NCI-H524 (cell line): ENCODE results near the gene LDLRAD4.
A peak's percentile ranks its signal among the peaks of the same experiment; 100 is the strongest.

Experiments used
- DNase-seq, 2 experiments: peaks; one replicate each; lab custom pipeline; 2025; lab: John Stamatoyannopoulos, UW

Gene LDLRAD4

GRCh38 chr18:13284330-13285027 lies 65.9 kb downstream of the LDLRAD4 start:
- DNase-seq: peak; percentile 64 to 78

DNA sequence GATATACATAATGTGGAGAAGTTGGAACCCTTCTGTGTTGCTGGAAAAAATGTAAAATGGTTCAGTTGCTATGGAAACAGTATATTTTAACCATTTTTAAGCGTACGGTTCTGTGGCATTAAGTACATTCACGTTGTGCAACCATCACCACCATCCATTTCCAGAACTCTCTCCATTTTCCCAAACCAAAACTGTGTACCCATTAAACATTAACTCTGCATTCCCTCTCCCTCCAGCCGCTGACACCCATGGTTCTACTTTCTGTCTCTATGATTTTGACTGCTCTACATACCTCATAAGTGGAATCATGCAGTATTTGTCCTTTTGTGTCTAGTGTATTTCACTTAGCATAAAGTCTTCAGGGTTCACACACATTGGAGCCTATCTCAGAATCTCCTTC lies 67.3 kb downstream of the LDLRAD4 start:
- no peak for DNase-seq

- DNase-seq: no peak
These were observed 68.0 kb downstream of the LDLRAD4 start for GRCh38 chr18:13286456-13287125.

DNA sequence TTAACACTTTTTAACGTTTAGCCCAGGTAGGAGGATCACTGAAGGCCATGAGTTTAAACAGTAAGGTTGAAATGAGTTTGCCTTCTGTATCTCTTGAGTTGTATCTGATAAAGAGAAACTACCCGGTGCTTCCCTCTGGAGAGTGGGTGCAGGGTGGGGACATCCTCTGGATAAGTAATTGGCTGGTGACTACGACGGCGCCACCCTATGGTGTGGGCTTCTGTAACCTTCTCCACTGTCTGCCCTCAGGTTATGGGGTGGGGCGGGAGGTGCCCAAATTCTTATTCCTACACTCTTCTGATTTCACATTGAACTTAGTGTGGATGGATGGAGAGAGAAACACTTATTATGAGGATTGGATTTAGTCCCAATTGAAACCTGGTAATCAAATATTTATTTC lies 68.8 kb downstream of the LDLRAD4 start:
- DNase-seq: no peak

DNA sequence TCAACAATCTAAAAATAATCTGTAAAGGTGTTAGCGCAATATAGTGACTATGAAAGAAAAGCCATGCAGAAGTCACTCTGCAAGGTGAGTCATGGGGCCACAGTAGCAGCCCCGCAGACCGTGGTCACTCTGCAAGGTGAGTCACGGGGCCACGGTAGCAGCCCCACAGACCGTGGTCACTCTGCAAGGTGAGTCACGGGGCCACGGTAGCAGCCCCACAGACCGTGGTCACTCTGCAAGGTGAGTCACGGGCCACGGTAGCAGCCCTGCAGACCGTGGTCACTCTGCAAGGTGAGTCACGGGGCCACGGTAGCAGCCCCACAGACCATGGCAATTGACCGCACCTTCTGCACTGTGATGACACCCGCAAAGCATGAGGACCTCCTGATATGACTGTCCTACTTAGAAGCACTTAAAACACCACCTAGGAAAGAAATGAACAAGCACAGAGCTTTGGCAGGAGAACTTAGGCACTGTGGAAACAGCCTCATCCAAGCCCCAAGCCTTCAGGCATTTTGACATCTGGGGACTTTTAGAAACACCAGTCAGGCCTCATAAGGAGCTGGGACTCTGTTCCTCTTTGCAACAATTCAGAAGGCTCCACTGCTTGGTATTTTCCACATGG lies 70.1 kb downstream of the LDLRAD4 start:
- no peak for DNase-seq

- no peak for DNase-seq
These were observed 71.1 kb downstream of the LDLRAD4 start for GRCh38 chr18:13289481-13290205.

DNA sequence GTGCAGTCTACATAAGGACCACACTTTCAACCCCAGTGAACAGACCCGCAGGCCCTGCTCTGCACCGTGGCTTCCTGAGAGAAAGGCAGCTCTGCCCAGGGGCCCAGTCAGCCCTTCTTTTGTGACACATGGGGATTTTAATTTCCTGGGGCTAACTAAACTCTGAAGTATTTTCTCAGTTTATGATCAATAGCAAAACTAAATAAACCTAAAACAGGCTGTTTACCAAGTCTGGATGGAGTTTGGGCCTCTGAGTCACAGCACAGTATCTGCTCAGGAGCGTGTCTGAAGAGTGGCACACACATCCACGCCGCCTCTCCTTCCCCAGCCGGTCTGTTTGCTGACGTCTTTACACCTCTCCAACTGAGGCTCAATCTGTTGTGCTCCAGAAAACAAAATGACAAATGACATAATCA lies 72.3 kb downstream of the LDLRAD4 start:
- no peak for DNase-seq

DNA sequence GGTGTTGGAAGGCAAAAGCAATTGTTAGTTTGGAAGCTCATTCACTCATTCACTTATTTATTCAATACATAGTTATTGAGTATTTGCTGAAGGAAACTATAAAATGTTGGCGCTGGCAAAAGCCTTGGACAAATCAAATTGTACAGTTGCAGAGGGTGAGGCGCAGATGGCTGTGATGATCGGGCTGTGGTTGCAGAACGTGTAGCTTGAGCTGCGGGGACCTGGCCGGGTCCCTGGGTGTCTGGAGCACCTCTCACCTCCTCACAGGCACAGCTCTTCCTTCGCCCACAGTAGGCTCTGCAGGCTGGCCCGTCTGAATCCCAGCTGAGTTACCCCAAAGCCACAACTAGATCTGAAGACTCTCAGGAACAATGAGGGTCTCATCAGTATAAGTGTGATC lies 72.7 kb downstream of the LDLRAD4 start:
- no peak for DNase-seq

GRCh38 chr18:13291745-13292447 lies 73.3 kb downstream of the LDLRAD4 start:
- DNase-seq: no peak

DNA sequence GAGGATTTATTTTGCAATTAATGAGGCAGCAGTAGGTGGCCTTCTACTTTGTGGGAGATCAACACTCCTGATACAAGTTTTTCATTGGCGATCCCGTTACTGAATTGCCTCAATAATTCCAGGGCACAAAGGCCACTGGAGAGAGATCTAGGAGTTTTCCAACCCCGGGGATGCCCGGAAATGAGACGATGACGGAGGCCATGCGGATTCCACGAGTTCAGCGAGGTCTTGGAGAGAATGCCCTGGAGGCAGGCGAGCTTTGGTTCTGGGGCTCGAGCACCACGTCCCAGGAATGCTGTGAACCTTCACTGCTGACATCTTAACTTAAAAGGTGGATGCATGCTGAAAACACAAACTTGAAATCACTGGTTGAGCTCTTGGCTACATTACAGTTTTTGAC lies 74.2 kb downstream of the LDLRAD4 start:
- no peak for DNase-seq

DNA sequence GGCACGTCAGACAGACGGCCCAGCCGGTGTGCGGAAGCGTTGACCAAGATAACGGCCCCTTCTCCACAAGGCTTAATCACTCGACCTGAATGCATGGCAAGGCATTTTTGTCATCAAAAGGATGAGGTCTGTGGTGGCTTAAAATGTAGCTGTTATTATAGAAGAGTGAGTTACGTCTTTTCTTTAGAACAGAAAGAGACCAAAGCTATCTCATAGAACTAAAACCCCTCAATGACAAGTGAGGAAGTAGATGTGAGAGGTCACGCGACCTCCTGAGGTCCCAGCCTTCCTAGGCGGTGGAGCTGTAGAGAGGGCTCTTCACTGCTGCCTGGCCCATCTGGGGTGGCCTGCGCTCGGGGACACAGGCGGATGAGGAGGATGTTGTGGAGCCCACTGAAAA lies 75.7 kb downstream of the LDLRAD4 start:
- no peak for DNase-seq

GRCh38 chr18:13295894-13296293 lies 77.3 kb downstream of the LDLRAD4 start:
- DNase-seq: no peak

DNA sequence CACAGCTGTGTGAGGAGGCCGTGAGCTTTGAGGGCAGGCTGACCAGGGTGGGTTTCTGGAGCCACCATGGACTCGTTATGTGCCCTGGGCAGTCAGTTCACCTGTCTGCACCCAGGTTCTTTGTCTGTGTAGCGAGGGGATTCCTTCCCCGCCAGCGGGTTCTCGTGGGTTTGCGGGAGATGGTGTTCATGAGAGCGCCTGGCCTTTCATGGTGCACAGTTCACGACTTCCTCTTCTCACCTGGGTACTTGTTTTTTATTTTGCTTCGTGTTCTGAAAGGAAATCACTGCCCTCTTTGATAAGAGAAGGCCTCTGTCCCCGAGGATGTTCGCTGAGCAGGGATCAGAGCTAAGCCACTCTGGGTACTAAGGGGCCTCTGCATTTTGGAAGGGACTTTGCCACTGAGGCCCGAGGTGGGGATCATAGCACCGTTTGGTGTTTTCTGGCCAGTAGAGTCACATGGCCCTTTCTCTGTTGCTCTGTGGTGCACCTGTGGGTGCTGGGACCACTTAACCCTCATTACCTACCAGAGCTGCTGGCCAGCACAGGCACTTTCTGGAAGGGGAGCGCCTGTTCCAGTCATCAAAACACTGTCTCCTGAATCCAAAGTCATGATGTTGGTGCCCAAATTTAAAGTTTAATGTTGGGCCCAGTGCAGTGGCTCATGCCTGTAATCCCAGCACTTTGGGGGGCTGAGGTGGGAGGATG lies 78.5 kb downstream of the LDLRAD4 start:
- no peak for DNase-seq

DNA sequence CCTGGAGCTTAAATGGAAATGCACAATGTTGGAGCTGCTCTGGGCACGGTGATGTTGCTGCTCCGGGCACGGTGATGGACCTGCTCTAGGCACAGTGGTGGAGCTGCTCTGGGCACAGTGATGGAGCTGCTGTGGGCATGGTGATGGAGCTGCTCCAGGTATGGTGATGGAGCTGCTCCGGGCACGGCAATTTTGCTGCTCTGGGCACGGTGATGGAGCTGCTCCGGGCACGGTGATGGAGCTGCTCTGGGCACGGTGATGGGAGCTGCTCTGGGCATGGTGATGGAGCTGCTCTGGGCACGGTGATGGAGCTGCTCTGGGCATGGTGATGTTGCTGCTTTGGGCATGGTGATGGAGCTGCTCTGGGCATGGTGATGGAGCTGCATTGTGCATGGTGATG lies 79.7 kb downstream of the LDLRAD4 start:
- DNase-seq: no peak

GRCh38 chr18:13300029-13300428 lies 81.5 kb downstream of the LDLRAD4 start:
- DNase-seq: peak; percentile 39 to 68

DNA sequence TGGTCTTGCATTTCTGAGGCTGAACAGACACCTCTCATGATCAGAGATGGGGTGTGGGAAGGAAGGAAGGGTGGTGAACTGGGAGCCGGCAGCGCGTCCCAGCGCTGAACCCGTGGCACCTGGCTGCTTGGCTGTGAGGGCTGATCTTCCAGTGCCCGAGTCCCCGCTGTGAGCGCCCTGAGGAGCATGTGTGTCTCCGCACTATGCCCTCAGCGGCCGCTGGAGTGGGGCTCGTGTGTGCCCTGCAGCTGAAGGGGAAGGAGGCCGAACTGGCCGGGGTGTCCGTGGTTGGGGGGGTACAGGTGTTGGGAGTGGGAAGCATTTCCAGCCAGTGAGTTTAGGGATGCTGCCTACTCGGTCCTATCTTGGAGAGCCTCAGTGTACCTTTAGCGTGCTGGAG lies 82.2 kb downstream of the LDLRAD4 start:
- no peak for DNase-seq

- no peak for DNase-seq
These were observed 83.5 kb downstream of the LDLRAD4 start for GRCh38 chr18:13302040-13302439.

DNA sequence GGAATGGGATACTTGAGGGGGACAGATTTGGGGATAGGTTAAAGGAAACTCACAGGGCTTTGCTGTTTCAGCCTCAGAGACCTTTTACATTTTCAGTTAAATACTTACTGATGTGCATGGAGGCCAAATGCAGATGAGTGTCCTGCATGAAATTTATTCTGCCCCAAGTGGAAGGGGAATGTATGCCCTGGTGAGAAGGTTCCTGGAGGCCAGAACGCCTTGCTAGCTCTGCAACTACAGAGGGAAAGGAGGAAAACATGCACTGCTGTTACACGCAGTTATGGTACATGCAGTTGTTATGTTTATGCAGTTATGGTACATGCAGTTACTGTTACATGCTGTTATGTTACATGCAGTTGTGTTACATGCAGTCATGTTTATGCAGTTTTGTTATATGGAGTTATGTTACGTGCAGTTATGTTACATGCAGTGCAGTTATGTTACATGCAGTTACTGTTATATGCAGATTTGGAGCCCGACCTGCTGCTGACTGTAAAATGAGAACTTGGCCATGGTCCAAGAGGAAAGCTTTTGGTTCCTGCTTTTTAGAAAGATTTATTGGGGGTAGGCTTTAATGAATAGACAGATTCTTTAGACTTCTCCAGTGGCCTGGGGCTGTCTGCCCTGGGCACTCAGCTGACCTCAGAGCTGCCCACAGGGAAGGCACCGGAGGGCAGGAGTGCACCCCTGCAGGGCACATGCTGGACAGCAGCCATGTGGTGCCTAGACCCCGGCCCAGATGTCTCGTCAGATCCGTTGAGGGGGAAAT lies 84.1 kb downstream of the LDLRAD4 start:
- DNase-seq: peak; percentile 13 to 59

DNA sequence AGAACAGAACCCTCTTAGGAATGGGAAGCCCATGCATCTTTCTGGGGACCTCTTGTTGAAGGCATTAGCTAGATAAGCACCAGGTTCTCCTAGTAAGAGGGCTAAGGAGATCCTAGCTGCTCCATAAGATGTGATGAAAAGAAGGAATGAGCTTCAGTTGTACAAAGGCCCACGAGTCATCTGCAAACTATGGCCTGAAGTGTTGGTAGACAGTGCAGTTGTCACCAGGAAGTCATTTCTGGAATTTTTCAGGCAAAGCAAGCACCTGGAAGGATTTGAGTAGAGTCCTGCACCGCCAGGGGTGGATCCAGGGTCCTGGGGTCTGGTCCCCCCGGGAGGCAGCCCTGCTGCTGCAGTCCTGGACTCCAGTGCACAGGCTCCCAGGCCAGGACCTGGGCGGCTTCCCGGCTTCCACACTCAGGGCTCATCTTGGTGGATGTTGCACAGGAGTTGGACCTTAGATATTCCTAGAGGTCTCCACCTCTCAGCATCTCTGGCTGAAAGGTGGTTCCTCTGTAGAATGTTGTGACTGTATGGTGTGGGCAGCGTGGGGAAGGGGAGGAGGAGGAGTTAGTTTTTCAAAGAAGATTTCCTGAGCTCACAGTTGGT lies 85.3 kb downstream of the LDLRAD4 start:
- no peak for DNase-seq

DNA sequence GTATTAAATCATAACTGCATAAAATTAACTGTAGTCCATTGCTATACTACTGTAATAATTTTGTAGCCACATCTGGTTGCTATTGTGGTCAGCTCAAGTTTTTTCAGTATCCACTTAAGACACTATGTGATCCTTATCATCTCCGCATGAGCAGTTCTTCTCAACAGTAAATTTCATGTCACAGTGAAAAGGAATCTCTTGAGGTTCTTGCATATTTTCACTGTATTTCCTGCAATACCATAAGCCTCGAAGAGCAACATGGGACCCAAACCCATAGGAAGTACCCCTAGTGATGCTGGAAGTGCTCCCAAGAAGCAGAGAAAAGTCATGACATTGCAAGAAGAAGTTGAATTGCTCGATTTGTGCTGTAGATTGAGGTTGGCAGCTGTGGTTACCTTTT lies 86.7 kb downstream of the LDLRAD4 start:
- DNase-seq: no peak
